ENCODE results near the gene GPR17.

The GPR17 gene

DNA sequence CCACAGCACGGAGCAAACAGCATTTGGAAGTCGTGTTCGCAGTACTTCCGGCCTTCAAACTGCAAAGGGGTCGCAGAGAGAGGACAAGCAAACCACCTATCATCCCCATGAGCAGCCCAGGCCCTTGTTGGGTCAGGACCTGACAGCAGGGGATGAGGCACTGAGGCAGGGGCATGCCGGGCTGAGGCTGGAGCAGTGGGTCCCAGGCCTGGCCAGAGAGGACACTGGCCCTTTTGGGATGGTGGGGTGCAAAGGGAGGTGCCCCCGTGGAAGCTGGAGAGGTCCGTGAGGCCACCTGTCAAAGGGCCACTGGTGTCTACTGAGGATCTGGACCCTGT is 8.9 kb downstream of the GPR17 start:
- DNase-seq (ENCODE audit: low read depth) = no peak

DNA sequence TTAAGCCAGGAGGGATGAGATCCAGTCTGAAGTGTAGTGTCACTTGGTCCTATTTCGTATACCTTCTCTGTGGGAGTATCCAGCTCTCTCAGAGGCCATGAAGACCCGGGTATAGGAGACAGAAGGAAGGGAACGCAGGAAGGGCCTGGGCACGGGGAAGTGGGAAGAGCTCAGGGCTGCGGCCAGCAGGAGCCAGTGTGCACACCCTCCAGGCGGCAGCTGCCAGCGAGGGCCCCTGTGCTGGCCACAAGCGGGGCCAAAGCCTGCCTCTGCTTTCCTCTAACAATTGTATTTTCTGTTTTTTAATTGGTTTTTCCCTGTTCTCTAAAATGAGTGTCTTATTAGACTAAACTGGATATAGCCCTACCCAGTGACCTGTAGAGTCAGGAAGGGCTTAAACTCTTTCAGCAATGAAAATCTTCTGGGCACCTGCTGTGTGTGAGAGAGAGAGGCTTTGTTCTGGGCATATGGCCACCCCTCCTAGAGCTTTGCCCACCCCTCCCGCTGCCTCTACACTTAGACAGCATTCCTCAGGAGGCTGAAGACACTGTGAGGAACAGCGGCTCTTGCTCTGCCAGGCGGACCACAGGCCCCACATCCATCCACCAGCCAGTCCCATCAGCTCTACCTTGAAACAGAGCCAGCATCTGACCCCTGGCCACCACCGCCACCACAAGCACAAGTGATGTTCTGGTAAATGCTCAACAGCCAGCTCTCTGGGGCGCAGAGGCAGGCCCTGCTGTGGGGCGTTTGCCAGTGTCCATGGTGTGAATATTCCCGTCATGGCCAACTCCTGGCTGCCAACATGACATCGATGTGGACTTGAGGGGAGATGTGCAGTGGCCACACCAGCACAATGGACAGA is 9.5 kb downstream of the GPR17 start:
- no peak for DNase-seq (ENCODE audit: low read depth)

DNA sequence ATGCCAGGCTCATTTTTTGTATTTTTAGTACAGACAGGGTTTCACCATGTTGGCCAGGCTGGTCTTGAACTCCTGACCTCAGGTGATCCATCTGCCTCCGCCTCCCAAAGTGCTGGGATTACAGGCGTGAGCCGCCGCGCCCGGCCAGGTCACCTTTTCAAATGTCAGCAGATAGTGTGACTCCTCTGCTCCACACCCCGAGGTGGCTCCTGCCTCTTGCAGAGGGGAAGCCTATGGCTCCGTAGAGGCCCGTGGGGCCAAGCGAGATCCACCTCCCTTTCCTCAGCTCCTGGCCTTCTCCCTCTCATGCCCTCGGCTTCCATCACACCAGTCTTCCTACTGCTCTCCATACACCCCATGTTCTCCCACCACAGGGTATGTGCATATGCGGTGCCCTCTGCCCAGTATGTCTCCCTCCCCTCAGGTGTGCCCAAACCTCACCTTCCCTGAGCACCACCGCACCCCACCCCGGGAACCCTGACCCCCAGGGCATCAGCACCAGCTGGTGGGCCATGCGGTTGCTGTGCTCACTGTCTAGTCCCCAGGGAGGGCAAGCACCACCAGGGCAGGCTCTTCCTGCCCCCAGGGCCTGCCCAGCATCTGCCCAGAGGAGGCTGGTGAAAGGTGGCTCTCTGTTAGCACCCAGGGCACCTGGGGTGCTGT is 10.7 kb downstream of the GPR17 start:
- no peak for DNase-seq (ENCODE audit: low read depth)

DNA sequence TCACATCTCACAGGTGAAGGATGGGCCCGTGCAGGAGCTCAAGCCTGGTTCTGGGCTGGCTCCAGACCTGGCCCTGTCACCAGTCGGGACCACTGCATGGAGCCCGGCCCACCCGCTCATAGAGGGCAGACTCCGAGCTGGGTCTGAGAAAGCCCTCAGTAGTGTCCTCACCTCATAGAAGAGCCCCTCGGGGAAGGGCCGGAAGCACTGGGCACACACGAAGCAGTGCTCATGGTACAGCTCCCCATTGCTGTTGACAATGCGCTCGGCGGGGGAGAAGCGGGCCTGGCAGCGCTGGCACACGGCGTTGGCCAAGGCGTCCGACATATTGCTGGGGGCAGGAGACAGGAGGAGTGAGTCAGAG is 11.3 kb downstream of the GPR17 start:
- no peak for DNase-seq (ENCODE audit: low read depth)

DNA sequence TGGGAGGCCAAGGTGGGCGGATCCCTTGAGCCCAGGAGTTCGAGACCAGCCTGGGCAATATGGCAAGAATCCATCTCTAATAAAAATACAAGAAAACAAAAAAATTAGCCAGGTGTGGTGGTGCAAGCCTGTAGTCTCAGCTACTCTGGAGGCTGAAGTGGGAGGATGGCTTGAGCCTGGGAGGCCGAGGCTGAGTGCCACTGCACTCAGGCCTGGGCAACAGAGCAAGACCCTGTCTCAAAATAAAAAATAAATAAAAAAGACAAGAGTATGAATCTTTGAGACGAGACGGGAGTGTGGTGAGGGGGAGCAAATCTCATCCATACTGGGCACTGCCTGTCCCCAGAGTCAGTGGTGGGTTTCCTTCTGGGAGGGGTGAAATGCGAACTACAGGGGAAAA is 12.2 kb downstream of the GPR17 start:
- DNase-seq (ENCODE audit: low read depth) = no peak

DNA sequence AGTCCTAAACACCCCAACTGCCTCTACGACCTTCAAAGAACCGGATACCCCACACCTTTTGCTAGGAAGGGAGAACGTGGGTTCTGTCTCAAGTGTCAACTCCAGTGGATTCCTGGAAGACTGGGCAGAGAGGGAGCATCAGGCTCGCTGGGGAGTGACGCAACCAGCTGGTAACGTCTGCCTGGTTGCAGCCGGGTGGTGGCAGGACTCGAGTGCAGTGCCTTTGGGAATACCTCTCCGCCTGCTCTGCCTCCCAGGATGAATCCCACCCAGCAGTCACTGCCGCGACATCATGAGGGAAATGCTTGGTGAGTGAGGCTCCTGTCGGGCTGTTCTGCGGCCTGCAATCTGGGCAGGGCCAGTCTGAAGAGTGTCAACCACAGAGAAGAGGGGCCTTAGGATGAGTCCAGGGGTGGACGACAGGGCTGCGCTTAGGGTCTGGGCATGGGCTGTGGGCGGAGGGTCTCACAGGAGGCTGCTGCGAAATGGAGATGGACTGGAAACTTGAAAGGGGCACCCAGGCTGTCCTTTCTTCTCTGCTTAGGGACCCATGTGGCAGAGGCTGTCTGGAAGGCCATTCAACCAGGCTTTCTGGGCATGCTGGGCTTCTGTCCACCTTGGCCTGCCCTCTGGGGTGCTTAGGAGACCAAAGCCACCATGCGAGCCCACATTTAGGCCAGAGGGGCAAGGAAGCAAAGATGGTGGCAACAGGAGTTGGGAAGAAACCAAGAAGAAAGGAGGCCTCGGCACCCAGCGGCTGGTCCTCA is 12.9 kb downstream of the GPR17 start:
- no peak for DNase-seq (ENCODE audit: low read depth)

DNA sequence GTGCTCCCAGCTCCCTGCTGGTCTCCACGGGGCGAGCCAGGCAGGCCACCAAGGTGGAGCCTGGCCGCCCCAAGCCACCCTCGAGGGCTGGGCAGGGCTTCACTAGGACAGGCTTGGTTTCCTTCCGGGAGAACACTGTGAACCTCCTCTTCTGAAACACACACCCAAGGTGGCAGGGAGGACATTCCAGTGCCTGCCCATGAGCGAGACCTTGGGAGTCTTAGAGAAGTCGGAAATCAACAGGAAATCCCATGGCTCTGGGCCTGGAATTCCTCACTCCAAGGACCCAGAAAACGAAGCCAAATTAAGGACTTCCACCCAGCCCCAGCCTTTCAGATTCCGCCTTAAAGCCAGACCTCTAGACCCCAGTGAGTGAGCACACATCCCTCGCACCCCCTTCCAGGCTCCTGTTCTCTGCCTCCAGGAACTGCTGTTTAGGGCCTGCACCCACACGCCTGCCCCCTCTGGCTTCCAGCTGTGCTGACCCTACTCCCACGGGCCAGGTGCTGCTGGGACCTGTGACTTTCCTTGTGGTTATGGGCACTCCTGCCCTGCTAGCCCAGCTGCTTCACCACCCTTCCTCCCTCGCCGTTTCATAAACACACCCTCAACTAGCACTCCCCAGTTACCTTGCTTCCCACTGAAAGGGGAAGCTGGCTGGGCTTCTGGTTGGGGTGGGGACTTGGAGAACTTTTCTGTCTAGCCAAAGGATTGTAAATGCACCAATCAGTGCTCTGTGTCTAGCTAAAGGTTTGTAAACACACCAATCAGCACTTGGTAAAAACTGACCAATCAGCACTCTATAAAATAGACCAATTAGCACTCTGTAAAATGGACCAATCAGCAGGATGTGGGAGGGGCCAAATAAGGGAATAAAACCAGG is 13.7 kb downstream of the GPR17 start:
- DNase-seq (ENCODE audit: low read depth) = no peak

DNA sequence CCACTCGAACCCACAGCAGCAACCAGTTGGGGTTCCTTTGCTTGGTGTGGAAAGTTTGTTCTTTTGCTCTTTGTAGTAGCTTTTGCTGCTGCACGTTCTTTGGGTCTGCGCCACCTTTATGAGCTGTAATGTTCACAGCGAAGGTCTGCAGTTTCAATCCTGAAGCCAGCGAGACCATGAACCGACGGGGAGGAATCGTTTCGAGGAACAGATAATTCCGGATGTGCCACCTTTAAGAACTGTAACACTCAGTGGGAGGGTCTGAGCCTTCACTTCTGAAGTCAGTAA is 14.3 kb downstream of the GPR17 start:
- DNase-seq (ENCODE audit: low read depth) = no peak

DNA sequence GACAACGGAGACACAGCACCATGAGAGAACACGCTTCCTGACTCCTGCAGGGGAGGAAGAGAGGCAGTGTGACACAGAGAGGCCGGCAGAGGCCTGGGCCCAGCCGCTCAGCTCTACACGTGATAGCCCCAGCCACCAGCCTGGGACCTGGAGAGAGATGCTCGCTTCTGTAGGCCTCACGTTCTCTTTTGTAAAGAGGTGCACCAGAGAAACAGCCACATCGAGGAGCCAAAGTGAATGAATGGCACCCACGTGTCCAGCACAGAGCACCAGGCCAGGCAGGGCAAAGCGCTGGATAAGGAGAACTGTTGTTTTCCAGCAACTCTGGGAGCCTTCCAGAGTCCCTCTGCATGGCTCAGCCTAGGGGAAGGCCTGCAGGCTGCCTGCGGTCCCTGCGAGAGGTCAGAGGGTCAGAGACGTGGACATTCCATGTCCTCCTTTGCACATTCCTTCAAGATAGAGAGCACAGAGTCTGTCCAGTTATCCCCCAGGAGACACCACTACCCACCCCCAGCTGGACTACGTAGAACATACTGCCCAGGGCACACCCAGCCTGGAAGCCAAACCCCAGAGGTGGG is 15.2 kb downstream of the GPR17 start:
- DNase-seq (ENCODE audit: low read depth) = no peak

DNA sequence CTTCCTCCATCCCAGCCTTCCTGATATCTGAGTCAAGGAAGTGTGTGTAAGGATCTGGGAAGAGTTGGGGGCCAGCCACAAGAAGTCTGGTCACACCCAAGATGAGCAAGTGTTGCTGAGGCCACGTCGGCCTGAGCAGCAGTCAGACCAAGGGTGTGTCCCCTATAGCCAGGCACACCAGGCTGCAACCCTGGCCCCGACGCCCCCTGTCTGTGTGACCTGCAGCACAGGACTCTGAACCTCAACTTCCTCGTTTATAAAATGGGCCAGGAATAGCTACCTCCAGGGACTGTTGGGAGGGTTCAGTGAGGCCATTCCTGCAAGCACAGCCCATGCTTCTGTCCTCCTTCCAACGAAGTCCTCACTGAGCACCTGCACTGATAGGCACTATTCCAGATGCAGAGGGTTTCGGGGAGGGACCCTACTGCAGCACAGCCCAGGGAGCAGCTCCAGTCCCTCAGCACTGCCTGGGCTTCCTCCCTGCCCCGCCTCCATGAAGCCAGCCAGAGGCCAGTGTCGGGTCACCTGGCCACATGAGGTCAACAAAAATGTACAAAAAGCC is 16.1 kb downstream of the GPR17 start:
- no peak for DNase-seq (ENCODE audit: low read depth)

DNA sequence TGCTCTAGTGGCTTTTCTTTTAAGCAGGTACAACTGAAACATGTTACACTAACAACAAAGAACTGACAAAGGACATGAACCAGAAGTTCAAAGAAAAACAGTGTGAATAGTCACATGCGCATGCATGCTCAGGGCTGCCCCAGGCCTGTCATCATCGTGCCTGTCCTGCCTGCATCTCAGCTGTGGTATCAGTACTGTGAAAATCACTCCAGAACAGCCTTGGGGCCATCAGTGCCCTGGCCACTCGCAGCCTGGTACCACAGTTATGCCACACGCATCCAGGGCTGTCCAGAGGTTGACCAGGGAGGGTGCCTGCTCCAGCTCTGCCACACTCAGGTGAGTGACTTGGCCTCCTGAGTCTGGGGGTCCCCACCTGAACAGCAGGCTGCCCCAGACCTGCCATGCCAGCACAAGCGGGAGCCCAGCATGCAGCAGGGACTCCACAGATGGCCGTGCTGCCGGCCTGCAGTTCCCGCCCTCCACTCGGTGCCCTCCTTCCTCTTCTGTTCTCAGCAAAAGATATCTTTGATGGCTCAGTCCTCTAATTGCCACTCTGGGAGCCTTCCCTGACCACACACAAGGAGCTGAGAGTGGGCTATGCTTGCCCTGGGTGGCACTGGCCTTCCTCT is 17.1 kb downstream of the GPR17 start:
- DNase-seq (ENCODE audit: low read depth) = no peak

DNA sequence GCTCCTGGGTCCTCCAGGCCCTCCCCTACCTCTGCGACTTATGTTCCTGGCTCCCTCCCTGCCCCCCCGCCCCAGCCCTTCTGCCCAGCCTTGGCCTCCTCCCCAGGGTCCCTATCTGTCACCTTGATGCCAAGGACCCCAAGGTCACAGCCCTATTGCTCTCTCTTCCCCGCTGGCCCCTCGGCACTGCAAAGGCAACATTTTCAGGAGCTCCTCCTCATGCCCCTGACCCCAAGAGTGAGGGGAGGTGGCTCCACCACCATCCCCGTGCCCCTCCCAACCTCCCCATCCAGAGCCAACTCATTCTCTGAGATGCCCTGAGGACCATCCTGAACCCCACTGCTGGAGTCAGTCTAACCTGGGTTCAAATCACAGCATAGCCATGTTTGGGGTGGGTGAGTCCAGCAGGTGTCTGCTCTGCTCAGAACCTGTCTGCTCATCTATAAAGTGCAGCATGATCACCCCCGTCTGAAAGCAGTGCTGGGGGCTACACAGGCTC is 17.7 kb downstream of the GPR17 start:
- DNase-seq (ENCODE audit: low read depth) = no peak

DNA sequence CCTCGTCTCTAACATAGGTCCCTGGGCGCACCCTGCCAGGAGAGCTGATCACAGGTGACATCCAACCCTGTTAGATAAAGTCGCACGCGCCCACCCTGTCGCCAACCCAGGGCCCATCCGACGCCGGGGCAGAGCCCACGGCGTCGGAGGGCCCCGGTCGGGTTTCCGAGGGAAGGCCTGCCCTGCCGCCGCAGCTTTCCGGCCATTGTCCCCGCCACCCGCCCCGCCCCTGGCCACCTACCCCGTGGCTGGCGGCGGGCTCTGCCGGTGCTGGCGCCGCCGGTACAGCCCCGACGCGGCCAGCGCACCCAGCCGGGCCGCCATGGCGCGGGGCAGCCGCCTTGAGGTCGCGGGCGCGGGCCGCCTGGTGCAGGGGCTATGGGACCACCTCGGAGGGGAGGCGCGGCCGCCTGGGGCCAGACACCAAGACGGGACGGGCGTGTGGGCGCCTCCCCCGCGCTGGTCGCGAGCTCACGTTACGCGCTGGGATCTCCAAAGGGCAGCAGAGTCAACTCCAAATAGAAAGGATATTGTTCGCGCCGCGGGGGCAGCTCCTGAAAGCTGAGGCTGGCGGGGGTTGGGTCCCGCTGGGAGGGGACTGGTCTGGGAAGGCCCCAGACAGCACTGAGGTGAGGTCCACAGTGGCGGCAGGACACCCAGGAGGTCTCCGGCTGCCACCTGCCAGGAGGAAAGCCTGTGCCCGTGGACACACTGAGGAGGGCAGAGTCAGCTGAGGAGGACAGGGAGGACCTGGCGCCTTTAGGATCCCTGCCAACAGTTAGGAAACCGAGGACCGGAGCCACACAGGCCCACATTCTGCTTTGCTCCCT is 18.3 kb downstream of the GPR17 start:
- DNase-seq (ENCODE audit: low read depth) = no peak

DNA sequence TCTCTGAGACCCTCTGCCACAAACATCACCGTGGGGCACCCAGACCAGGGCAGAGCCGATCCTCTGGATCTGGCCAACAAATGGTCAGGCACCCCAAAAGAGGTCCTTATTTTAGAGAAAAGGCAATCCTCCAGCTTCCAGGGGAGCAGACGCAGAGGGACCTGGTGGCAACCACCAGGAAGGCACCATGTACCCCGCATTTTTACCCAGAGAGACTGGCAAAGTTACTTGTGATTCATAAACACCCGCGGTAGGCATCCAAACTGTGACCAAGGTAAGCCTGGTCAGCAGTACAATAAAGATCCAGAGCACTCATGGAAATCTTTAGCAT is 18.9 kb downstream of the GPR17 start:
- no peak for DNase-seq (ENCODE audit: low read depth)

DNA sequence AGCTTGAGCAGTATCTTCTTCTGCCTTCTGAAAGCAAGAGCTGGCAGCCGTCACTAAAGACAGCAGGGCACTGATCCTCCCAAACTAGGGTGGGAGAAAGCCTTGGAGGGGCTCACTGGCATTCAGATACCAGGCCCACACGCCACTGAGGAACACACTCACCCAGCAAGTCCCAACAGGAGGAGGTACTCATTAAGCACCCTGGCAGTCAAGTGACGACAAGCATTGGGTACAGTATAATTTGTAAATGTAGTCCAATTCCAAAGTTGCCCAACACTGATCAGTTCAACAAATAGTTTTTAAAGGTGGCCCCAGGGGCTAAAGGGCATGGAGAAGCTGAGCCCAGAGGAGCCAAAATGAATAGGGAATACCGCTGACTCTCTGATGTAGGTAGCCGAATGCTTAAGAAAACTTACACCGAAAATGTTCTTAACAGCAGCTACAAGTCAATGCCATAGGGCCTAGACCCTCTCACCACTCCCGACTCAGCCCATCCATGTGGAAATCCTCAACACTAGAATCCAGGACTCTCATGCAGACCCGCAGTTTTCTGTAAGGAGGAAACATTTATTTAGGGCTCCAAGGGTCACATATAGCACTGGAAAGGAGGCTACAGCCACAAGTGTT is 19.4 kb downstream of the GPR17 start:
- no peak for DNase-seq (ENCODE audit: low read depth)

DNA sequence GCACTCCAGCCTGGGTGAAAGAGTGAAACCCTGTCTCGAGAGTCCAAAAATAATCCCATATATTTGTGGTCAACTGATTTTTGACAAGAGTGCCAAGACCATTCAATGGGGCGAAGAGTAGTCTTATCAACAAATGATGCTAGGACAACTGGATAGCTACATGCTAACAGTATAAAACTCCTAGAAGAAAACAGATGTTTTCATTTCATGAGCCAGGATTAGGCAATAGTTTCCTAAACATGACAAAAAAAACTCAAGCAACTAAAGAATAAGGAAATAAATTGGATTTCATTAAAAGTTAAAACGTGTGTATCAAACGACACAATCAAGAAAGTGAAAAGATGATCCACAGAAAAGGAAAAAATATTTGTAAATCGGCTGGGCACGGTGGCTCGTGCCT is 23.1 kb downstream of the GPR17 start:
- no peak for DNase-seq (ENCODE audit: low read depth)

DNA sequence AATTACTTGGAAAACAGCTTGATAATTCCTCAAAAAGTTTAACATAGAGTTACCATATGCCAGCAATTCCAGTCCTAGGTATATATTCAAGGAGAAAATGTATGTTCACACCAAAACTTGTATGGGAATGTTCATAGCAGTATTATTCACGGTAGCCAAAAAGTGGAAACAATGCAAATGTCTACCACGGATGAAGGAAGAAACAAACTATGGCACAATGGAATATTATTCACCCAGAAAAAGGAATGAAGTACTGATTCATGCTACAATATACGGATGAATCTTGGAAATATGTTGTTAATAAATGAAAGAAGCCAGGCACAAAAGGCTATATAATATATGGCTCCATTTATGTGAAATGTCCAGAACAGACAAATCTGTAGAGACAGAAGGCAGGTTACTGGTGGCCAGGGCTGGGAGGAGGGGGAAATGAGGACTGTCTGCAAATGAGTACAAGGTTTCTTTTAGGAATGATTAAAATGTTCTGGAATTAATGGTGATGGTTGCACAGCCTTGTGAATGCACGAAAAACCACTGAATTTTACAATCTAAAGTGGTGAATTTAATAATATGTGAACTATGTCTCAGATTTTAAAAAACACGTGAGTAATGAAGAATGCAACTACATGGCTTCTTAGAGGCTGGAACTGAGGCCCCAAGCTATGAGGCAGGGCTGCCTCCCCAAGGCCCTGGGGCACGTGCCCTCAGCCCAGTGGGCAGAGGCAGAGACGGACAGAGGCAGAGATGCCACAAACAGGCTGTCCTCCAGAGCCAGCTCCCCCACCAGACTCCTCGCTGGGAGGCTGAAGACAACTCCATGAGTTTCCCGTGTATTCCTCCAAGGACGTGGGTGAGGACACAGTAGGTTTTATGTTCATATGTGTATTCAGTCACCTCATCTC is 24.4 kb downstream of the GPR17 start:
- DNase-seq (ENCODE audit: low read depth) = no peak

DNA sequence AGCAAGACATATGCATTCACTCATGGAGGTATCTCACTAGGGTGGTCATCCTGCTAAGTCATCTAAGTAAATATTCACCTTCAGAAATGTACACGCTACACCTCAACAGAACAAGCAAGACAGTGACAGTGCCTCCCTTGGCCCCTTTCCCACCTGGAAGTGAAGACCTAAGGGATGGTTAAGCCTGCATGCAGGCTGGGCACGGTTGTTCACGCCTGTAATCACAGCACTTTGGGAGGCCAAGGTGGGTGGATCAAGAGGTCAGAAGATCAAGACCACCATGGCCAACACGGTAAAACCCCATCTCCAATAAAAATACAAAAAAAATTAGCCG is 25.0 kb downstream of the GPR17 start:
- no peak for DNase-seq (ENCODE audit: low read depth)

Data from HS-5 (cell line).